ENCODE results near the gene BANF1.

The BANF1 gene

GRCh38 chr11:66026017-66026529, 23.8 kb downstream of the BANF1 start, which contains the start of gene CATSPER1:
TSS of gene CATSPER1 (minus strand) at chr11:66026479. CDS start at chr11:66026379, 100 bp downstream.
- no peak for DNase-seq
- intact Hi-C loops (cut with DNase I), result no loop called here

- DNase-seq, result no peak
- intact Hi-C loops (cut with DNase I), result no loop called here
These were observed 30.8 kb downstream of the BANF1 start for GRCh38 chr11:66032957-66033735.

- intact Hi-C loops (cut with DNase I), result no loop called here
- DNase-seq, result peak in 1 of 10 donors; percentile 60
These were observed 33.5 kb downstream of the BANF1 start for GRCh38 chr11:66035653-66036333.

- intact Hi-C loops (cut with DNase I), result no loop called here
- no peak for DNase-seq
These were observed 34.0 kb downstream of the BANF1 start for GRCh38 chr11:66036334-66036710.

- DNase-seq, result no peak
- intact Hi-C loops (cut with DNase I), result no loop called here
These were observed 35.0 kb downstream of the BANF1 start for GRCh38 chr11:66037327-66037726.

- peak in 1 of 10 donors; percentile 2 for DNase-seq
- intact Hi-C loops (cut with DNase I), result no loop called here
These were observed 37.5 kb downstream of the BANF1 start for GRCh38 chr11:66039765-66040164.

GRCh38 chr11:66042227-66042995, 40.1 kb downstream of the BANF1 start:
- intact Hi-C loops (cut with DNase I), result no loop called here
- DNase-seq, result peak in 2 of 10 donors; percentile 55 to 63

GRCh38 chr11:66042996-66043906, 40.9 kb downstream of the BANF1 start:
- intact Hi-C loops (cut with DNase I), result no loop called here
- peak in 1 of 10 donors; percentile 76 for DNase-seq

- peak in 1 of 10 donors; percentile 13 for DNase-seq
- intact Hi-C loops (cut with DNase I), result loop anchor here (5.0 kb wide), 1 partner anchor 42 kb away; the partner anchor contains the start of genes BANF1 and EIF1AD
These were observed 42.5 kb downstream of the BANF1 start for GRCh38 chr11:66044757-66045156.

- intact Hi-C loops (cut with DNase I), result loop anchor here (5.0 kb wide), 1 partner anchor 43 kb away; the partner anchor contains the start of genes BANF1 and EIF1AD
- DNase-seq, result peak; percentile 70 to 97 (median 82)
These were observed 42.9 kb downstream of the BANF1 start for GRCh38 chr11:66045177-66045639.

GRCh38 chr11:66046901-66047300, 44.6 kb downstream of the BANF1 start:
- intact Hi-C loops (cut with DNase I), result loop anchor here (5.0 kb wide), 1 partner anchor 45 kb away; the partner anchor contains the start of genes BANF1 and EIF1AD
- no peak for DNase-seq

GRCh38 chr11:66047541-66048365, 45.5 kb downstream of the BANF1 start:
- intact Hi-C loops (cut with DNase I), result loop anchor here (5.0 kb wide), 1 partner anchor 45 kb away; the partner anchor contains the start of genes BANF1 and EIF1AD
- peak in 1 of 10 donors; percentile 77 for DNase-seq

GRCh38 chr11:66048547-66049323, 46.4 kb downstream of the BANF1 start, which contains the start of gene GAL3ST3:
TSS of gene GAL3ST3 (minus strand) at chr11:66049161. CDS start at chr11:66045415, 3,746 bp downstream.
- DNase-seq, result peak in 4 of 10 donors; percentile 15 to 89 (median 60)
- intact Hi-C loops (cut with DNase I), result loop anchor here (5.0 kb wide), 1 partner anchor 46 kb away; the partner anchor contains the start of genes BANF1 and EIF1AD

GRCh38 chr11:66050581-66051231, 48.4 kb downstream of the BANF1 start:
- DNase-seq, result no peak
- intact Hi-C loops (cut with DNase I), result no loop called here

GRCh38 chr11:66051371-66051765, 49.1 kb downstream of the BANF1 start:
- intact Hi-C loops (cut with DNase I), result no loop called here
- DNase-seq, result no peak

GRCh38 chr11:66051766-66052663, 49.7 kb downstream of the BANF1 start, which contains the start of gene SF3B2:
TSS of gene SF3B2 (plus strand) at chr11:66052364. CDS start at chr11:66052385, 21 bp downstream.
- intact Hi-C loops (cut with DNase I), result no loop called here
- peak; percentile 98 to 100 (median 99) for DNase-seq

All from posterior cingulate gyrus (tissue), 11 donors.